ENCODE results near the gene ZFYVE21.
"Not testable (repeated sequence)": the region's sequence is repeated elsewhere in the genome, so short reads cannot be mapped to it uniquely, and the experiment has no call there.

Gene ZFYVE21

DNA sequence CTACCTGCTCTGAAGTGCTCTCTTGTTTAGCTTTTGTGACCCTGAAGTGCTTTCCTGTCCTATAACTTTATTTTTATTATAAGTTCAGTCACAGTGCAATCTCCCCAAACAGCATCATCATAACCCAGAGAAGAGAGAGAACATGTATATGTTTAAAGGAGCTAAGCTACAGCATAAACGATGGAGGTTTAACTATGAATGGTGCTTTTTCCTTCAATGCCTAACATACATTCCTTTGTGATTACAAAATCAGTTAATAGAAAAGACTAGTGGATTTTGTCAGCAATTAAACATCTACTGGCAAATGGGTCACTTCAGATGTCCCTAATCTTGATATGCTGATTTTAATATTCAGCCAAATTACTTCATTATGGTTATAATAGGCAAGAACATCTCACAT is 46.4 kb downstream of the ZFYVE21 start:
- H3K4me3 Mint-ChIP-seq = no peak overlapping the region
- no peak overlapping the region for H3K27ac Mint-ChIP-seq
- no peaks in the 10 kb centered on the region for H3K36me3 Mint-ChIP-seq
- H3K27me3 Mint-ChIP-seq = no peaks in the 10 kb centered on the region
- CTCF ChIA-PET = no interaction called here
- no peaks in the 10 kb centered on the region for H3K9me3 Mint-ChIP-seq
- no peaks in the 10 kb centered on the region for H3K4me1 Mint-ChIP-seq
- DNase-seq = no peak

DNA sequence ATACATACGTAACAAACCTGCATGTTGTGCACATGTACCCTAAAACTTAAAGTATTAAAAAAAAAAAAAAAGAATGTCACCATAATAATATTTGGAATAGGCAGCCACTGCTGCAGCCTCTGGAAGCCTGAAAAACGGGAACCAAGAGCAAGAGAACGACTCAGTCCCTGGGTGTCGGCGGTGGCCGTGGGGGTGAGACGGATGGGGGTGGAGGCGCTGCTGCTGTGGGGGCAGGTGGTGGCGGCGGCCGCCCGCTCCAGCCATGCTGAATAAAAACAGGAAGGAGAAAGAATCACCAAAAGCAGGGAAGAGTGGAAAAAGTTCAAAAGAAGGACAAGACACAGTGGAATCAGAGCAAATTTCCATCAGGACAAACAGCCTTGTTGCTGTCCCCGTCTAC is 46.9 kb downstream of the ZFYVE21 start:
- no peak overlapping the region for H3K27ac Mint-ChIP-seq
- no peaks in the 10 kb centered on the region for H3K4me1 Mint-ChIP-seq
- H3K9me3 Mint-ChIP-seq = no peaks in the 10 kb centered on the region
- CTCF ChIA-PET = no interaction called here
- DNase-seq = no peak
- no peak overlapping the region for H3K4me3 Mint-ChIP-seq
- no peaks in the 10 kb centered on the region for H3K36me3 Mint-ChIP-seq
- H3K27me3 Mint-ChIP-seq = no peaks in the 10 kb centered on the region

DNA sequence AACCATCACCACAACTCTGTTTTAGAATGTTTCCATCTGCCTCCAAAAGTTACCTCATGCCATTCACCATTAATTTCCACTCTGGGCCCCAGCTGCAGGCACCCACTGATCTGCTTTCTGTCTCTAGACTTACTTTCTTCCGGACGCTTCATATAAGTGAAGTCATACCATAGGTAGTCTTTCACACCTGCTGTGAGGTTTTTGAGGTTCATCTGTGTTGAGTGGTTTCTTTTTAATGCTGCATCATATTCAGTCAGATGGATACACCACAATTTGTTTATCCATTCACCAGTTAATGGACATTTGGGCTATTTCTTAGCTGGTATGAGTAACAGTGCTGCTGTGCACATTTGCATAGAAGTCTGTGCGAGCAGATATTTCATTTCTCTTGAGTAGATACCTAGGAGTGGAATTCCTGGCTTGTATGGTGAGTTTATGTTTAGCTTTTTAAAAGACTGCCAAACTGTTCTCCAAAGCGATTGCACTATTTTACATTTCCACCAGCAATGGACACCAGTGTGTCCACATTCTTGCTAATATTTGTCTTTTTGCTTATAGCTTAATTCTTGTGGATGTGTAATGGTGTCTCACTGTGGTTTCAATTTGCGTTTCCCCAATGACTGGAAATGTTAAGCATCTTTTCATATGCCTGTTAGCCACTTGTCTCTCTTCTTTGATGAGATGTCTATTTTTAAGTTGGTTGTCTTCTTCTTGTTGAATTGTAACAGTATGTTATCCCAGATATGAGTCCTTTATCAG is 48.3 kb downstream of the ZFYVE21 start:
- Mint-ChIP-seq H3K27me3 (no peaks in the 10 kb centered on the region), H3K9me3 (no peaks in the 10 kb centered on the region), H3K36me3 (no peaks in the 10 kb centered on the region), H3K4me3 (no peak overlapping the region), H3K4me1 (no peaks in the 10 kb centered on the region), H3K27ac (no peak overlapping the region)
- DNase-seq = no peak
- CTCF ChIA-PET = no interaction called here

DNA sequence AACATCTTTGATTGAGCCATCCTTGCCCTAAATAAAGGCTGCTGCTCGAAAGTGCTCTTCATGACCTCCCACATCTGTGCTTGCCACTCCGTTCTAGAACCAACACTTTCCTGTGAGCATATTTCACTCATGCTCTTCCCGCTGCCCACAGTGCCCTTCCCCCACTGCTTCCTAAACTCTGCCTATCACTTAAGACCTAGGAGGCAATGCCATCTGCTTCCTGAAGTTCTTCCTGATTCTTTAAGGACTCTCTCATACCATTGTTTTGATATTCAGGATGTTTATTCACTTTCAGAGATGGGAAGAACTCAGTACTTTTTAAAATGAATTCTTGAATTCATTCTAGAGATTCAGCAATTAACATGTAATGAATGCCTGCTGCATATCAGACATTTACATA is 49.9 kb downstream of the ZFYVE21 start:
- CTCF ChIA-PET = no interaction called here
- DNase-seq = no peak
- no peaks in the 10 kb centered on the region for H3K27me3 Mint-ChIP-seq
- H3K36me3 Mint-ChIP-seq = no peaks in the 10 kb centered on the region
- H3K4me3 Mint-ChIP-seq = no peak overlapping the region
- no peaks in the 10 kb centered on the region for H3K9me3 Mint-ChIP-seq
- H3K27ac Mint-ChIP-seq = no peak overlapping the region
- H3K4me1 Mint-ChIP-seq = no peaks in the 10 kb centered on the region

DNA sequence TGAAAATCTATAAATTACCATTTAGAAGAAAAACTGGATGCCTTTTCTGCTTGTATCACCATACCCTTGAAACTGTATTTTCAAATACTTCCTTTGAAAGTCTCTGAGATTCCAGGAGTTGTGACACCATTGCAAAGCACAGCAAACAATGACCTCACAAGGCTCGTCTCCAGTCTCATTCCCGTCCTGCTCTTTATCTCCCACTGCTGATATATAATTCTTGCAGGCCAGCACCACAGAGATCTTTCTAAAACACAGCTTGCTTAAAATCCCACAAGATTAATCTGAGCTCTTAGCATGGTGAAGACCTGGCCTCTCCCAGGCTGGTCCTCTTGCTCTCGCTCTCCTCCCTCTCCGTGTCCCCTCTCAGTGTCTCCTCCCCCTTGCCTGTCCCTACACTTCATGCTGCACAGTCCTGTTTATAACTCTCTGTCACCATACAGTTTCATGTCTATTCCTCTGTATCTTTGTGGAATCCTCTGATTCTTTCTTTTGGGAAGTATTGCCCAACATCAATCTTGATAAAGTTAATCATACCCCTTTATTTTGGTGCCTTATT is 51.8 kb downstream of the ZFYVE21 start:
- CTCF ChIA-PET = no interaction called here
- no peak overlapping the region for H3K4me3 Mint-ChIP-seq
- H3K27me3 Mint-ChIP-seq = no peaks in the 10 kb centered on the region
- H3K9me3 Mint-ChIP-seq = no peaks in the 10 kb centered on the region
- H3K36me3 Mint-ChIP-seq = peaks cover 5% of the 10 kb centered on the region
- no peak overlapping the region for H3K27ac Mint-ChIP-seq
- no peak for DNase-seq
- H3K4me1 Mint-ChIP-seq = no peaks in the 10 kb centered on the region

DNA sequence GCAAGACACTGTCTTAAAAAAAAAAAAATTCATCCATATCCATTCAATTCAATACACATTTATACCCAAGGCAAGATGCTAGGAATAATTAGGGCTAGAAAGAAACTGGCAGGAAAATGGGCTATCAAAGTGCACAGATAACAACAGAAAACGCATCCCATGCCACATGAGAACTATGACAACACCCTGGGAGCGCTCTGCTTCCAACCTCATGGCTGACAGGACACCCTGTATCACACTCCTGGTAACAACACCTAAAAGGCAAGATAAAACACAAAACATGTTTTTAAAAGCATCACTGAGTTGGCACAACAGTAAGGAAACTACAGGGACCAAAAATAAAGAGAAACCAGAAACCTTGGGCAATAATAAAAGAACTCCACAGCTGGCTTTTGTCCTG is 54.9 kb downstream of the ZFYVE21 start:
- CTCF ChIA-PET = interaction anchor here (0.9 kb wide), 1 partner anchor 130 kb away, joined by 3 read pairs; no protein-coding TSS in a partner anchor

DNA sequence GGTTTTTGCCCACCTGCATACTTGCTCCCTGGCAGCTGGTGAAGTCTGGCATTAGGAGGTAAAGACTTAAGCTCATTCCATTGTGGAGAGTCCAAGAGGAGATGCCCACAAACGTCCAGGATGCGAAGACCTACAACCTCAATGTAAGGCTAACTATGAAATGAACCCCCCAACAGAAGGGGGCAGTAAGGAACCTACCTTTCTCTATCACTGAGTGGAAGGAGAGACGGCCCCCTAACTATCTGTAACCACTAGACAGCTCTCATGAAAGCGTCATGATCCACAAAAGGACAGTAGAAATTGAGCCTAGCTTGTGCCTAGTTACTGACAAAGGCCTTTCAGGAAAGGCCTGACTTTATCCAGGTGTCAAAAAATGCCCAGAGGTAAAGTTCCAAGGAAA is 55.3 kb downstream of the ZFYVE21 start:
- Mint-ChIP-seq H3K9me3 (no peaks in the 10 kb centered on the region), H3K27me3 (no peaks in the 10 kb centered on the region), H3K36me3 (peaks cover 5% of the 10 kb centered on the region), H3K27ac (no peak overlapping the region), H3K4me1 (no peaks in the 10 kb centered on the region), H3K4me3 (no peak overlapping the region)
- CTCF ChIA-PET = no interaction called here
- DNase-seq = no peak

More for the DNA sequence above, 54.9 kb downstream of the ZFYVE21 start:
- H3K27ac Mint-ChIP-seq = no peak overlapping the region
- H3K4me1 Mint-ChIP-seq = no peaks in the 10 kb centered on the region
- no peaks in the 10 kb centered on the region for H3K27me3 Mint-ChIP-seq
- no peak overlapping the region for H3K4me3 Mint-ChIP-seq
- H3K9me3 Mint-ChIP-seq = no peaks in the 10 kb centered on the region
- no peak for DNase-seq
- peaks cover 5% of the 10 kb centered on the region for H3K36me3 Mint-ChIP-seq

DNA sequence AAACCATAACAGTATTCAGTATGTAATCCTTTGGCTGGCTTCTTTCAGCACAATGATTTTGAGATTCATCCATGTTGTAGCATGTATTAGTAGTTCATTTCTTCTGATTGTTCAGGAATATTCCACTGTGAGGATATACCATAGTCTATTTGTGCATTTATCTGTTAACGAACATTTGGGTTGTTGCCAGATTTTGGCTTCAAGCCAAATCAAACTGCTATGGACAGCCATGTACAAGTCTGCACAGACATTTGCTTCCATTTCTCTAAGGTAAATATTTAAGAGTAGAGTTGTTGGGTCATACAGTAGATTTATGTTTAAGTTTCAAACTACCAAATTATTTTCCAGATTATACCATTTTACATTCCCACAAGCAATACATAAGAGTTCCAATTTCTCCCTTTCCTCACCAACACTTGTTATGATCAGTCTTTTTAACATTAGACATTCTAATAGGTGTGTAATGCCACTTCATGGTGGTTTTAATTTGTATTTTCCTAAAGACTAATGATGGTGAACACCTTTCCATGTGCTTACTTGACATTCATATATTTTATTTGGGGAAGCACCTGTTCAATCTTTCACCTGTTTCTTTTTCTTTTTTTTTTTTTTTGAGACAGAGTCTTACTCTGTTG is 56.6 kb downstream of the ZFYVE21 start:
- CTCF ChIA-PET = no interaction called here
- Mint-ChIP-seq H3K4me3 (no peak overlapping the region), H3K36me3 (peaks cover 8% of the 10 kb centered on the region), H3K9me3 (no peaks in the 10 kb centered on the region), H3K4me1 (no peaks in the 10 kb centered on the region), H3K27ac (no peak overlapping the region), H3K27me3 (no peaks in the 10 kb centered on the region)
- DNase-seq = no peak

DNA sequence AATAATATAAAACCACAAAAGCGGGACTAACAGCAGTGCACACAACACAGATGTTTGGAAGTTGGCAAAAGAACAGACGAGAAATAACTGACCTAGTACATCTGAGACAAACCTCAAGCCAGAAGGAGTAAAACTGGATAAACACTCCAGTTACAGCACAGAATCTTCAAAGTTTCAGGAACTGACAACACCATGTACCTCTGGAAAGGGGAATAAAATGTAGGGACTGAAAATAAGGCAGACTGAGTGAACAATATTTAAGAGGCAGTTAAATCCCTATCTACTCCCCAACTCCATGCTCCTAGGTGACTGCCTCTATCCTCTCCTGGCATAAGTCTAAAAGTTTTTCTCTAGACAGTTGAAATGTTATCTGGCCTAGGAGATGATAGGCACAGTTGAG is 57.9 kb downstream of the ZFYVE21 start:
- Mint-ChIP-seq H3K27ac (no peak overlapping the region), H3K4me3 (no peak overlapping the region), H3K27me3 (no peaks in the 10 kb centered on the region), H3K36me3 (peaks cover 9% of the 10 kb centered on the region), H3K4me1 (no peaks in the 10 kb centered on the region), H3K9me3 (no peaks in the 10 kb centered on the region)
- no peak for DNase-seq
- CTCF ChIA-PET = interaction anchor here (0.7 kb wide), 1 partner anchor 35 kb away, joined by 3 read pairs; no protein-coding TSS in a partner anchor

DNA sequence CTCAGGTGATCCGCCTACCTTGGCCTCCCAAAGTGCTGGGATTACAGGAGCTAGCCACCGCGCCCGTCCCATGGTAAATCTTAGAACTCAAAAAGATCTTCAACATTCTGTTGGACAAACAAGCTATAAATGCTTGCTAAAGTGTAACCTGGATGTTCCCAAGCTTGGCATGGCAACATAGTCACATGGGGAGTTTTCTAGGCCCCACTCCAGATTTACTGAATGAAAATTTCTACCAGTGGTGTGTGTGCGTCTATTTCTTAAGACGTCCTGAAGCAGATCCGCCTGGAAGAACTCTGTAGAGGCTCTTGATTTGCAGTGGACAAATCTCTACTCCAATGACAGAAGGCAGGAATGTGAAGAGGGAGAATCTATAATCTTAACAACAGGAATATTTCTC is 59.9 kb downstream of the ZFYVE21 start:
- no peak for DNase-seq
- Mint-ChIP-seq H3K27ac (no peak overlapping the region), H3K27me3 (no peaks in the 10 kb centered on the region), H3K9me3 (no peaks in the 10 kb centered on the region), H3K4me3 (no peak overlapping the region), H3K4me1 (no peaks in the 10 kb centered on the region), H3K36me3 (peaks cover 11% of the 10 kb centered on the region)
- CTCF ChIA-PET = no interaction called here

DNA sequence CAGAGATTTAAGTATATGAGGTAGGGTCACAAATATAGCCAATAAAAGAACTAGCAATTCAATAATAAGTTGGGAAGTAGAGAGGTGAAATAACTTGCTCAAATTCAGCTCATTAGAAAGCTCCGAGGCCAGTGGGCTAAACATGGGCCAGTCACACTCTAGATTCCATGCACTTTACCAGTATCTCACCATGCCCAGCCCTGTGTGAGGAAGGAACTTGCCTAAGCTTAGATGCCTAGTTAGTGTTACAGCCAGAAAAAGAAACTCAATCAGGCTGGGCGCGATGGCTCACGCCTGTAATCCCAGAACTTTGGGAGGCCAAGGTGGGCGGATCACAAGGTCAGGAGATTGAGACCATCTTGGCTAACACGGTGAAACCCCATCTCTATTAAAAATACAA is 60.7 kb downstream of the ZFYVE21 start:
- H3K27ac Mint-ChIP-seq, H3K9me3 Mint-ChIP-seq, DNase-seq, CTCF ChIA-PET, H3K4me3 Mint-ChIP-seq, H3K4me1 Mint-ChIP-seq, H3K27me3 Mint-ChIP-seq: not testable (repeated sequence)
- H3K36me3 Mint-ChIP-seq = peaks cover 11% of the 10 kb centered on the region

DNA sequence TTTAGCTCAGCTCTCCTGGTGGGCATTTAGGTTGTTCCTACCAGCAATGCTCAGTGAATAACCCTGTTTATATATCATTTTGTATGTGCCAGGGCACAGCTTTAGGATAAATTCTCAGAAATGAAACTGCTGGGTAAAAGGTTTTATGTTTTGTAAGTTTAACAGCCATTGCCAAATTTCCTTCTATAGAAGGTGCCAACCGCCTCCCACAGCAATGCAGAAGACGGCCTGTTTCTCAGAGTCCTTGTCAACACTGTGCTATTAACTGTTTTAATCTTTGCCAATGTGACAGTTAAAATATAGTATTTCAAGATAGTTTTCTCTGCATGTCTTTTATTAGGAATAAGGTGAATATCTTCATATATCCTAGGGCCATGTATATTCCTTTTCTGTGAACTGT is 66.8 kb downstream of the ZFYVE21 start:
- no peaks in the 10 kb centered on the region for H3K4me1 Mint-ChIP-seq
- H3K27ac Mint-ChIP-seq = no peak overlapping the region
- H3K4me3 Mint-ChIP-seq = no peak overlapping the region
- peaks cover 3% of the 10 kb centered on the region for H3K36me3 Mint-ChIP-seq
- H3K27me3 Mint-ChIP-seq = no peaks in the 10 kb centered on the region
- DNase-seq = no peak
- CTCF ChIA-PET = no interaction called here
- no peaks in the 10 kb centered on the region for H3K9me3 Mint-ChIP-seq

Data from activated naive CD4-positive, alpha-beta T cell treated with anti-CD3 and anti-CD28 coated beads, Interleukin-2, amount 10 ng/mL, durations not matched to agents 7 days and 5 days (primary cell).